Panc1 (cell line): ENCODE results near the gene ZSCAN26. TPM values are rescaled to one million over a fixed set of nuclear protein-coding genes. Genes with fewer than 3 reads are reported as not detected.

Source experiments
- ATAC-seq: fragments of 200-7000 bp; cut with Tn5 transposase; 2 replicates; pipeline ENCODE4 v1.9.1; 2020; ENCODE audit warnings: mild to moderate bottlenecking, moderate library complexity
- BruUV-seq: library from RNA; stranded (reverse); fragments of 400-500 nt; replicated peaks from 2 replicates; lab custom pipeline; 2021; lab: Mats Ljungman, UMichigan
- CTCF ChIA-PET: fragments of 300-600 bp; sonication (Branson Sonifier 250); formaldehyde crosslinking; loops from one replicate; lab custom pipeline; 2022; ENCODE audit warnings: antibody characterized with exemption; lab: Charles Lee
- POLR2A ChIA-PET: fragments of 300-600 bp; sonication (Branson Sonifier 250); formaldehyde crosslinking; loops from one replicate; lab custom pipeline; 2022; ENCODE audit warnings: antibody characterized with exemption; lab: Charles Lee
- DNase-seq: peaks from one replicate; pipeline ENCODE4 v3.0.0-alpha.2; 2010; ENCODE audit warnings: low read depth, low spot score
- H3K27ac ChIP-seq: 2 replicates; pipeline ENCODE4 v1.5.1; 2011; ENCODE audit warnings: mild to moderate bottlenecking, low read length, inconsistent platforms
- H3K27me3 ChIP-seq: fragments of 200-500 bp; sonication (Bioruptor generic); 2 replicates; pipeline ENCODE4 v1.6.0; 2014; ENCODE audit warnings: low read length, inconsistent platforms; ENCODE audit not compliant: control insufficient read depth, insufficient read depth
- H3K36me3 ChIP-seq: fragments of 200-500 bp; sonication (Bioruptor generic); 2 replicates; pipeline ENCODE4 v1.5.1; 2014; ENCODE audit warnings: inconsistent platforms, mild to moderate bottlenecking, low read length, moderate library complexity; ENCODE audit not compliant: control insufficient read depth, insufficient read depth
- H3K4me1 ChIP-seq: 2 replicates; pipeline ENCODE4 v1.5.1; 2011; ENCODE audit warnings: inconsistent platforms, mild to moderate bottlenecking, low read length, moderate library complexity; ENCODE audit not compliant: control insufficient read depth, insufficient read depth
- H3K4me3 ChIP-seq, 2 experiments: 2 replicates each; pipeline ENCODE4 v1.5.1; 2011 to 2012; ENCODE audit warnings: low read depth in 2 of 2, low read length in 2 of 2, mild to moderate bottlenecking in 2 of 2, inconsistent platforms in 1 of 2, moderate library complexity in 1 of 2
- H3K9me3 ChIP-seq: fragments of 200-500 bp; sonication (Bioruptor generic); 2 replicates; pipeline ENCODE4 v1.5.1; 2014; ENCODE audit warnings: low read depth, mild to moderate bottlenecking, inconsistent platforms, low read length, moderate library complexity; ENCODE audit not compliant: control insufficient read depth, insufficient read depth
- POLR2AphosphoS5 ChIP-seq: IDR thresholded peaks from 2 replicates; pipeline ENCODE4 v1.6.1; 2012; ENCODE audit warnings: mild to moderate bottlenecking, low read depth, low read length, moderate library complexity
- REST ChIP-seq, 2 experiments: IDR thresholded peaks; 2 replicates each; pipeline ENCODE4 v1.6.1; 2011 to 2012; ENCODE audit warnings: low read depth in 2 of 2, control low read depth in 1 of 2, low read length in 1 of 2, mild to moderate bottlenecking in 1 of 2, moderate library complexity in 1 of 2; ENCODE audit not compliant: insufficient read depth in 1 of 2
- SIN3A ChIP-seq: IDR thresholded peaks from 2 replicates; pipeline ENCODE4 v1.6.1; 2012; ENCODE audit warnings: low read depth, mild to moderate bottlenecking, low read length, moderate library complexity, borderline replicate concordance; ENCODE audit not compliant: insufficient read depth
- TCF7L2 ChIP-seq: IDR thresholded peaks from 2 replicates; pipeline ENCODE4 v1.6.1; 2011; ENCODE audit warnings: mild to moderate bottlenecking, low read depth, low read length, inconsistent platforms
- in situ Hi-C: cut with HindIII; loops from 2 replicates; pipeline ENCODE4 v1.10.0; 2016; ENCODE audit warnings: low sequenced_read_pairs, low pct_unique_long_range_greater_than_20kb
- intact Hi-C: fragments of 100-400 bp; cut with micrococcal nuclease; formaldehyde crosslinking; loops from one replicate; pipeline ENCODE4 v1.10.0; 2022; ENCODE audit not compliant: unreplicated experiment
- total RNA-seq: library from RNA; stranded (reverse); gene quantifications from one replicate; pipeline ENCODE4 v1.2.1, GENCODE V29; 2021; ENCODE audit not compliant: unreplicated experiment
- TF ChIP-seq, protein P1 (sequence below): fragments of 450-650 bp; IDR thresholded peaks from 2 replicates; pipeline ENCODE4 v1.5.1; 2017; ENCODE audit warnings: mild to moderate bottlenecking

The ZSCAN26 gene
- total RNA-seq, 1 experiment from 2014 or later: 6.6 TPM

DNA sequence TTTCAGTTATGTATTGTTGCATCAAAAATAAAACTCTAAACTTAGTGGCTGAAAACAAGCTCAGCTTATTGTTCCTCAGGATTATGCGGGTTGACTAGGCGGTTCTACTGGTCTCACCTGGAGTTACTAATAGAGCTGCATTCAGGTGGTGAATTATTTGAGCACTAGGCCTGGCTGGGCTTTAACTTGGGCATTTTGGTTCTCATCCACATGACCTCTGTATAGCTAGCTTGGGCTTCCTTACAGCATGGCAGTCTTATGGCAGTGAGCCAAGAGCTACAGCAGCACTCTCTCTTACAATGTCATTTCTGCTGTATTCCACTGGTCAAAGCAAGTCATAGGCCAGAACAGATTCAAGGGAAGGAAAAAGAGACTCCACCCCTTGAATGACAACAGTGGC is 16.0 kb downstream of the ZSCAN26 start:
- H3K27ac ChIP-seq: no peak overlapping the region
- POLR2A ChIA-PET: no interaction called here
- DNase-seq (no peak), ATAC-seq (no peak)
- peaks cover 7% of the 10 kb centered on the region; the same call in 1 of the 2 replicates for H3K4me1 ChIP-seq
- 0 out of 2 replicates have a peak, but pooled peaks cover 3% of the 10 kb centered on the region for H3K36me3 ChIP-seq
- CTCF ChIA-PET: no interaction called here
- H3K4me3 ChIP-seq: no peak overlapping the region
- TF ChIP-seq SIN3A: no peak
- TF ChIP-seq, protein P1, sequence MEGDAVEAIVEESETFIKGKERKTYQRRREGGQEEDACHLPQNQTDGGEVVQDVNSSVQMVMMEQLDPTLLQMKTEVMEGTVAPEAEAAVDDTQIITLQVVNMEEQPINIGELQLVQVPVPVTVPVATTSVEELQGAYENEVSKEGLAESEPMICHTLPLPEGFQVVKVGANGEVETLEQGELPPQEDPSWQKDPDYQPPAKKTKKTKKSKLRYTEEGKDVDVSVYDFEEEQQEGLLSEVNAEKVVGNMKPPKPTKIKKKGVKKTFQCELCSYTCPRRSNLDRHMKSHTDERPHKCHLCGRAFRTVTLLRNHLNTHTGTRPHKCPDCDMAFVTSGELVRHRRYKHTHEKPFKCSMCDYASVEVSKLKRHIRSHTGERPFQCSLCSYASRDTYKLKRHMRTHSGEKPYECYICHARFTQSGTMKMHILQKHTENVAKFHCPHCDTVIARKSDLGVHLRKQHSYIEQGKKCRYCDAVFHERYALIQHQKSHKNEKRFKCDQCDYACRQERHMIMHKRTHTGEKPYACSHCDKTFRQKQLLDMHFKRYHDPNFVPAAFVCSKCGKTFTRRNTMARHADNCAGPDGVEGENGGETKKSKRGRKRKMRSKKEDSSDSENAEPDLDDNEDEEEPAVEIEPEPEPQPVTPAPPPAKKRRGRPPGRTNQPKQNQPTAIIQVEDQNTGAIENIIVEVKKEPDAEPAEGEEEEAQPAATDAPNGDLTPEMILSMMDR: no peak
- no peak for TF ChIP-seq REST (IDR thresholded peaks at IDR 0.05; ENCODE audit: insufficient read depth in 1 of 2, low read depth in 2 of 2, low read length in 1 of 2)
- no peak for TF ChIP-seq TCF7L2
- no peak for TF ChIP-seq POLR2AphosphoS5
- no TSS peak for BruUV-seq
- in situ Hi-C loops (no loop called here), intact Hi-C loops (no loop called here)
- H3K9me3 ChIP-seq: no peaks in the 10 kb centered on the region; the same call in 1 of the 2 replicates
- H3K27me3 ChIP-seq: no peaks in the 10 kb centered on the region

- Histone ChIP-seq H3K9me3 (no peaks in the 10 kb centered on the region), H3K27me3 (no peaks in the 10 kb centered on the region), H3K27ac (no peak overlapping the region), H3K4me3 (no peak overlapping the region), H3K36me3 (no peaks in the 10 kb centered on the region), H3K4me1 (no peaks in the 10 kb centered on the region)
- TF ChIP-seq, protein P1: no peak
- no peak for TF ChIP-seq TCF7L2
- TF ChIP-seq POLR2AphosphoS5: no peak
- TF ChIP-seq REST (IDR thresholded peaks at IDR 0.05; ENCODE audit: insufficient read depth in 1 of 2, low read depth in 2 of 2, low read length in 1 of 2): no peak
- no peak for TF ChIP-seq SIN3A
- POLR2A ChIA-PET: interaction anchor here (0.6 kb wide), 3 partner anchors 31 to 418 kb away, joined by 5 to 9 read pairs (median 8); a partner anchor contains a TSS
- in situ Hi-C loops: no loop called here
- ATAC-seq: no peak
- BruUV-seq: no TSS peak
- intact Hi-C loops: no loop called here
- CTCF ChIA-PET: no interaction called here
- no peak for DNase-seq
Observed at GRCh38 chr6:28291573-28291972, 24.6 kb downstream of the ZSCAN26 start.
